Kidney capillary endothelial cell (primary cell): ENCODE data around the gene CTNNBL1.

Source experiments
- DNase-seq: peaks from one replicate; pipeline ENCODE4 v3.0.0-alpha.2; 2018; ENCODE audit warnings: low spot score

Gene CTNNBL1

DNA sequence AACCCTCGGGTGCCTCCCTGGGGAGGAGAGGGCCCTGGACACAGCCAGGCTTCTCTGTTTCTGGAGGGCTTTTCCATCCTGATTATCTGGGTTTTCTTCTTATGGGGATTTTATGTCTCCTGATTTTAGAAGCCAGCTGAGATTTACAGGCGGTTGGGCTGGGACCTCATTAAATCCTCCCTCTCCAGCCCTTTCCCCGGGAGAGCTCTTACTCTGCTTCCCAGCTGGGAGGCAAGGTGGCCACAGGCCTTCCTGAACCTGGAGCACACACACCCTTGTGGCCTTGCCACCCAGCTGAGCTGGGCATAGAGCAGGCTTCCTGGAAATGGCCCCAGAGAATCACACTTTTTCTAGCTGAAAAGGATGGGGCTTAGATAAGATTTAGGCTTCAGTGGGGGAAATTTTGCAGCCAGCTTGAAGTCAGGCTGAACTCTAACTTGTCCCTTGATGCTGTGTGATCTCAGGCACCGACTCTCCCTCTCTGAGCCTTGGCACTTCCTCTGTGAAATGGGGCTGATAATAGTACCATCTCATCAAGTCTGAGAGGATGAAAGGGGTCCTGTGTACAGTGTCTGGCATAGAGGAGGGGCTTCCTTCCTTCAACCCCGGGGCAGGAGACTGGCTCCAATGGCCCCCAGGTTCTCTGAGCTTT lies 225.7 kb downstream of the CTNNBL1 start:
- no peak for DNase-seq

- no peak for DNase-seq
Observed at GRCh38 chr20:37920270-37920669, 226.4 kb downstream of the CTNNBL1 start.

DNA sequence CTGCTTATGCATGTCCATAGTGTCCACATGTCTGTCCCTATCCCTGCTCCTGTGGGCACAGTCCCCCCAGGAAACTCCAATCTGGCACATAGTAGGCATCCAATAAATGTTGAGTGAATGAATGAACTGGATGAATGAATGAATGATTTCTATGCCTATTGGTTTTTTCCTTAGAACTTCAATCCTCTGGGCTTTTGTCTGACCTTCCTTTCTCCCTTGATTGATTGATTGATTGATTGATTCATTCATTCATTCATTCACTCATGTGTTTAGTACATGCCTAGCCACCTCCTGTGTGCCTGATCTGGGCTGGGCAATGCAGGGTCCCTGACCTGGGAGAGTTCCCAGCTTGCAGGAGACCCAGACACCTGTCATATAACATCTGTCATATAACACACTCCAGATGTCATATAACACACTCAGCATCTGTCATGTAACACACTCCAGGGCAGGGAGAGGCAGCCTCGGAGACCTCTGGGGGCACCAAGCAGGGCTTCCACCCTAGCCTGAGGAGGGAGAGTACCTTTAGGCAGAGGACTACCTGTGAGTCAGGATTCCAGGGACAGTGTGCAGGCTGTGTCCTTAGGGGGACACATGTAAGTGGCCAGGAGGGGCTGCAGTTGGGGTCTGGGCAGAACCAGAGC lies 227.0 kb downstream of the CTNNBL1 start:
- no peak for DNase-seq

GRCh38 chr20:37921341-37921929 lies 227.6 kb downstream of the CTNNBL1 start:
- no peak for DNase-seq
